Hepatocyte (in vitro differentiated cells): ENCODE data around the gene KIF25. TPM values are rescaled to one million over a fixed set of nuclear protein-coding genes. Genes with fewer than 3 reads are reported as not detected.

Source experiments
- DNase-seq: peaks from one replicate; pipeline ENCODE4 v3.0.0-alpha.2; 2016; ENCODE audit warnings: low spot score
- H2AFZ ChIP-seq: fragments of 200-600 bp; sonication (generic); 2 replicates; pipeline ENCODE4 v1.6.0; 2016; ENCODE audit warnings: antibody characterized with exemption, mild to moderate bottlenecking
- H3K27ac ChIP-seq: fragments of 200-600 bp; sonication (generic); 2 replicates; pipeline ENCODE4 v1.5.1; 2016; ENCODE audit warnings: mild to moderate bottlenecking
- H3K27me3 ChIP-seq: fragments of 200-600 bp; sonication (generic); 2 replicates; pipeline ENCODE4 v1.6.1; 2016
- H3K36me3 ChIP-seq: fragments of 200-600 bp; sonication (generic); replicated peaks from 2 replicates; pipeline ENCODE4 v1.5.1; 2016; ENCODE audit warnings: low read depth; ENCODE audit not compliant: insufficient read depth
- H3K4me1 ChIP-seq: fragments of 200-600 bp; sonication (generic); 2 replicates; pipeline ENCODE4 v1.5.1; 2016; ENCODE audit warnings: mild to moderate bottlenecking, moderate library complexity; ENCODE audit not compliant: insufficient read depth
- H3K4me2 ChIP-seq: fragments of 200-600 bp; sonication (generic); 2 replicates; pipeline ENCODE4 v1.6.0; 2016
- H3K4me3 ChIP-seq: fragments of 200-600 bp; sonication (generic); 2 replicates; pipeline ENCODE4 v1.5.1; 2016; ENCODE audit warnings: mild to moderate bottlenecking
- H3K79me2 ChIP-seq: fragments of 200-600 bp; sonication (generic); 2 replicates; pipeline ENCODE4 v1.6.0; 2017; ENCODE audit warnings: mild to moderate bottlenecking
- H3K9me2 ChIP-seq: fragments of 200-600 bp; sonication (generic); replicated peaks from 2 replicates; pipeline ENCODE4 v1.6.0; 2017; ENCODE audit warnings: mild to moderate bottlenecking; ENCODE audit not compliant: insufficient read depth
- H3K9me3 ChIP-seq: fragments of 200-600 bp; sonication (generic); 2 replicates; pipeline ENCODE4 v1.5.1; 2016; ENCODE audit warnings: low read depth, mild to moderate bottlenecking
- H4K20me1 ChIP-seq: fragments of 200-600 bp; sonication (generic); 2 replicates; pipeline ENCODE4 v1.6.0; 2016; ENCODE audit warnings: mild to moderate bottlenecking; ENCODE audit not compliant: insufficient read depth, poor library complexity, severe bottlenecking
- CTCF ChIP-seq: fragments of 200-600 bp; sonication (generic); IDR thresholded peaks from 2 replicates; pipeline ENCODE4 v1.5.1; 2016; ENCODE audit warnings: antibody characterized with exemption, mild to moderate bottlenecking; ENCODE audit not compliant: poor library complexity
- EZH2 ChIP-seq: fragments of 200-600 bp; sonication (generic); IDR thresholded peaks from 2 replicates; pipeline ENCODE4 v1.6.1; 2016; ENCODE audit warnings: antibody characterized with exemption, mild to moderate bottlenecking, borderline replicate concordance
- EZH2phosphoT487 ChIP-seq: fragments of 200-600 bp; sonication (generic); IDR thresholded peaks from one replicate; pipeline ENCODE4 v1.6.1; 2018; ENCODE audit warnings: antibody characterized with exemption, mild to moderate bottlenecking, low read depth, moderate library complexity; ENCODE audit not compliant: unreplicated experiment, severe bottlenecking
- WGBS: methylation state at CpG from one replicate; pipeline ENCODE4 v1.1.6; 2016; ENCODE audit warnings: low lambda C conversion rate; ENCODE audit errors: missing lambda C conversion rate; 5-methylcytosine and 5-hydroxymethylcytosine counted together
- polyA plus RNA-seq: library from polyadenylated mRNA; unstranded; fragments of >200 nt; fragmentation: Nextera tagmentation; extraction: Ambion mirVana; gene quantifications from 2 replicates; pipeline ENCODE4 v1.2.1, GENCODE V29; 2016
- total RNA-seq: library from RNA; depleted of rRNA; stranded (reverse); fragments of >200 nt; gene quantifications from 2 replicates; pipeline ENCODE4 v1.2.3, GENCODE V29; 2014

The KIF25 gene
- total and polyA plus RNA-seq, 2 experiments from 2014 or later: 0.40 TPM; not detected in 1

GRCh38 chr6:167993831-167994230 lies 3.6 kb upstream of the KIF25 start:
- no peak for TF ChIP-seq EZH2phosphoT487
- WGBS: 94% methylated on average over 11 of the region's 11 CpGs

GRCh38 chr6:167995302-167995701 lies 2.2 kb upstream of the KIF25 start:
- DNase-seq: no peak
- no peak for TF ChIP-seq EZH2
- no peak for TF ChIP-seq EZH2phosphoT487
- TF ChIP-seq CTCF: no peak
- no peak overlapping the region for H3K4me2 ChIP-seq
- no peak overlapping the region for H3K27ac ChIP-seq
- no peaks in the 10 kb centered on the region for H4K20me1 ChIP-seq
- no peaks in the 10 kb centered on the region for H3K36me3 ChIP-seq
- no peaks in the 10 kb centered on the region for H3K27me3 ChIP-seq
- H3K9me2 ChIP-seq: no peaks in the 10 kb centered on the region
- H3K4me3 ChIP-seq: no peak overlapping the region
- no peaks in the 10 kb centered on the region for H3K79me2 ChIP-seq
- no peak overlapping the region for H2AFZ ChIP-seq
- H3K4me1 ChIP-seq: no peaks in the 10 kb centered on the region
- no peaks in the 10 kb centered on the region for H3K9me3 ChIP-seq
- 86% methylated on average over 12 of the region's 12 CpGs for WGBS

More at GRCh38 chr6:167993831-167994230, 3.6 kb upstream of the KIF25 start:
- no peak for DNase-seq
- H2AFZ ChIP-seq: no peak overlapping the region
- no peaks in the 10 kb centered on the region for H3K9me3 ChIP-seq
- no peaks in the 10 kb centered on the region for H3K79me2 ChIP-seq
- no peaks in the 10 kb centered on the region for H3K36me3 ChIP-seq
- H3K9me2 ChIP-seq: no peaks in the 10 kb centered on the region
- no peak overlapping the region for H3K4me2 ChIP-seq
- H3K4me1 ChIP-seq: no peaks in the 10 kb centered on the region
- no peak overlapping the region for H3K27ac ChIP-seq
- H3K4me3 ChIP-seq: no peak overlapping the region
- H3K27me3 ChIP-seq: no peaks in the 10 kb centered on the region
- no peaks in the 10 kb centered on the region for H4K20me1 ChIP-seq

GRCh38 chr6:167995731-167996151 lies 1.7 kb upstream of the KIF25 start:
- 97% methylated on average over 22 of the region's 22 CpGs for WGBS
- Histone ChIP-seq H4K20me1 (no peaks in the 10 kb centered on the region), H3K4me2 (no peak overlapping the region), H3K9me3 (no peaks in the 10 kb centered on the region), H3K79me2 (no peaks in the 10 kb centered on the region), H3K9me2 (no peaks in the 10 kb centered on the region), H3K4me3 (no peak overlapping the region), H3K27ac (no peak overlapping the region), H2AFZ (no peak overlapping the region), H3K4me1 (no peaks in the 10 kb centered on the region), H3K36me3 (no peaks in the 10 kb centered on the region), H3K27me3 (no peaks in the 10 kb centered on the region)
- DNase-seq: no peak
- no peak for TF ChIP-seq EZH2phosphoT487

GRCh38 chr6:167996424-167997199 lies 859 bp upstream of the KIF25 start:
- no peaks in the 10 kb centered on the region for H3K9me2 ChIP-seq
- H4K20me1 ChIP-seq: no peaks in the 10 kb centered on the region
- H3K79me2 ChIP-seq: no peaks in the 10 kb centered on the region
- H3K27me3 ChIP-seq: no peaks in the 10 kb centered on the region
- no peaks in the 10 kb centered on the region for H3K36me3 ChIP-seq
- H3K4me1 ChIP-seq: no peaks in the 10 kb centered on the region
- TF ChIP-seq EZH2phosphoT487 (no peak), EZH2 (no peak), CTCF (no peak)
- no peak overlapping the region for H3K4me3 ChIP-seq
- H3K9me3 ChIP-seq: no peaks in the 10 kb centered on the region
- no peak overlapping the region for H2AFZ ChIP-seq
- DNase-seq: no peak
- 91% methylated on average over 26 of the region's 43 CpGs for WGBS
- H3K27ac ChIP-seq: no peak overlapping the region
- no peak overlapping the region for H3K4me2 ChIP-seq
